Fibroblast of lung (primary cell): ENCODE results near the gene ELMO1.

Experiments
- CTCF ChIP-seq, 2 donors: IDR thresholded peaks in 1 of 2; conservative IDR thresholded peaks in 1 of 2; 1 replicate in 1 of 2; 2 replicates in 1 of 2; pipeline ENCODE4 v1.5.1; 2011 to 2012; ENCODE audit warnings: low read length in 2 of 2, control low read depth in 1 of 2, inconsistent platforms in 1 of 2, low read depth in 1 of 2, mild to moderate bottlenecking in 1 of 2
- EZH2 ChIP-seq: IDR thresholded peaks from 2 replicates; pipeline ENCODE4 v1.5.1; 2012; ENCODE audit warnings: low read length, control low read depth, mild to moderate bottlenecking; ENCODE audit errors: missing control alignments

DNA sequence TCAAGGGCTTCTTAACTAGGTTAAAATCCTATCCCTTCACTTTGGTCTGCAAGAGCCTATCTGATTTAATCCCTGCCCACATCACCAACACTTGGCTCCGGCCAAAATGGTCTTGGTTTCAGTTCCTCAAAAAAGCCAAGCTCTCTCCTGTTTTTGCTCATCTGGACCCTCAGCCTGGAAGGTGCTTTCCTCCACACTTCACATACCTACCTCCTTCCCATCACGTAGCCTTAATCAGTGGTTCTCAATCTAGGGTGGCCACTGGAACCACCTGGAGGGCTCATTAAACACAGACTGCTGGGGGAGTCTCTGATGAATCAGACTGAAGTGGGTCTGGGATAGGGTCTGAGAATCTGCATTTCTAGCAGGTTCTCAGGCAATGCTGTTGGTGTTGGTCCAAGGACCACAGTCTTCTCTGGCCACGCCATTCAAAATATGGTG lies 497.4 kb downstream of the ELMO1 start:
- TF ChIP-seq CTCF (conservative IDR thresholded peaks at IDR 0.05 in 1 of 2, IDR thresholded peaks at IDR 0.05 in 1 of 2; ENCODE audit: low read depth in 1 of 2, low read length in 2 of 2): no peak
- no peak for TF ChIP-seq EZH2
